Epithelial cell of esophagus (primary cell): ENCODE measurements around the gene MBOAT2.

ENCODE experiments used
- DNase-seq: peaks from one replicate; pipeline ENCODE4 v3.0.0; 2010; ENCODE audit warnings: low read depth
- H3K4me3 ChIP-seq: 2 replicates; pipeline ENCODE4 v1.5.1; 2011; ENCODE audit warnings: mild to moderate bottlenecking, low read length, control low read depth
- TF ChIP-seq, protein P1 (sequence below): IDR thresholded peaks from 2 replicates; pipeline ENCODE4 v1.5.1; 2011; ENCODE audit warnings: low read depth, mild to moderate bottlenecking, low read length, control low read depth, inconsistent platforms; ENCODE audit not compliant: insufficient read depth; ENCODE audit errors: missing control alignments

The MBOAT2 gene

DNA sequence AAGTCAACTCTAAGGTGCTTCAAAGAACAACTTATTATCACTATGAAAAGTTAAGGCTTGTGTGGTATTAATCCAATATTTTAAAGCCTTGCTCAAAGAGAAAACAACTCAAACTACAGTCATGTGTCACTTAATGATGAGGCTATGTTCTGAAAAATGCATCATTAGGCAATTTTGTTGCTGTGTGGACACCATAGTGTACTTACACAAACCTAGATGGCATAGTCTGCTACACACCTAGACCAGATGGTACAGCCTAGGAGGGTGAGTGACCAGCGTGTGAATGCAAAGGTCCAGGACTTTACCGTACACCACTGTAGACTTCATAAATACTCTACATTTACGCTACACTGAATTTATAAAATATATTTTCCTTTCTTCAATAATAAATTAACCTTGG lies 3.0 kb downstream of the MBOAT2 start:
- DNase-seq: no peak
- H3K4me3 ChIP-seq: no peak overlapping the region
- TF ChIP-seq, protein P1, sequence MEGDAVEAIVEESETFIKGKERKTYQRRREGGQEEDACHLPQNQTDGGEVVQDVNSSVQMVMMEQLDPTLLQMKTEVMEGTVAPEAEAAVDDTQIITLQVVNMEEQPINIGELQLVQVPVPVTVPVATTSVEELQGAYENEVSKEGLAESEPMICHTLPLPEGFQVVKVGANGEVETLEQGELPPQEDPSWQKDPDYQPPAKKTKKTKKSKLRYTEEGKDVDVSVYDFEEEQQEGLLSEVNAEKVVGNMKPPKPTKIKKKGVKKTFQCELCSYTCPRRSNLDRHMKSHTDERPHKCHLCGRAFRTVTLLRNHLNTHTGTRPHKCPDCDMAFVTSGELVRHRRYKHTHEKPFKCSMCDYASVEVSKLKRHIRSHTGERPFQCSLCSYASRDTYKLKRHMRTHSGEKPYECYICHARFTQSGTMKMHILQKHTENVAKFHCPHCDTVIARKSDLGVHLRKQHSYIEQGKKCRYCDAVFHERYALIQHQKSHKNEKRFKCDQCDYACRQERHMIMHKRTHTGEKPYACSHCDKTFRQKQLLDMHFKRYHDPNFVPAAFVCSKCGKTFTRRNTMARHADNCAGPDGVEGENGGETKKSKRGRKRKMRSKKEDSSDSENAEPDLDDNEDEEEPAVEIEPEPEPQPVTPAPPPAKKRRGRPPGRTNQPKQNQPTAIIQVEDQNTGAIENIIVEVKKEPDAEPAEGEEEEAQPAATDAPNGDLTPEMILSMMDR: no peak

DNA sequence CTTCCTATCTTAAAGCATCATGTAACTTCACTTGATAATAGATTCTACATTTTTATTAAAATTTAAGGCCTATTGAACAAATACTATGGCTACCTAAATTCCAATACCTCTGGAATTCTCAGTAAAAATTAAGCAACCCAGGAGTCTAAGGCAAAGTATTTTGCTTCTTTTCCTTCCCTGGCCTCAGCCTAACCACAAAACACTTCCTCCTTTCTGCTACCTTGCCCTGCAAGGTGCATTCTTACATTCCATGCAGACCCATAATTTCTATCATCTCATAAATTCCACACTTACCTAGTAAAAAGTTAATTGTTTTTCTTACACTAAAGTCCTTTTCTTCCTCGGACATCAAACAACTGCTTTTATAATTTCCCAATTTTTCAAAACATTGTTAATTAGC lies 3.7 kb downstream of the MBOAT2 start:
- H3K4me3 ChIP-seq: no peak overlapping the region
- TF ChIP-seq, protein P1: no peak
- no peak for DNase-seq

DNA sequence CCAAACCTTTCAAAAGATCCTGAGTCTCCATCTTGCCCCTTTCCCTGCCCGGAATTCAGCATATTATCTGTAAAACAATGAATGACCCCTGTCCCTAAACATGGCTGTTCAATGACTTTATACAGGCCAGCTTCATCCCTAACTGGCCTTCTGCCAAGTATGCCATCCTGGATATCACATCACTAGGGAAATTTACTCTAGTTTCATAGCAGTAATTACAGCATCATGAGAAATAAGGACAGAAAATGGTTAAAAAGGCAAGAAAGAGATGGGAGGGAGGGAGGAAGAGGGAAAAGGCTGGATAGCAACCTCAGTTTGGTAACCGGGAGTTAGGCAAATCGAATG lies 4.4 kb downstream of the MBOAT2 start:
- DNase-seq: no peak
- no peak overlapping the region for H3K4me3 ChIP-seq
- TF ChIP-seq, protein P1: no peak

DNA sequence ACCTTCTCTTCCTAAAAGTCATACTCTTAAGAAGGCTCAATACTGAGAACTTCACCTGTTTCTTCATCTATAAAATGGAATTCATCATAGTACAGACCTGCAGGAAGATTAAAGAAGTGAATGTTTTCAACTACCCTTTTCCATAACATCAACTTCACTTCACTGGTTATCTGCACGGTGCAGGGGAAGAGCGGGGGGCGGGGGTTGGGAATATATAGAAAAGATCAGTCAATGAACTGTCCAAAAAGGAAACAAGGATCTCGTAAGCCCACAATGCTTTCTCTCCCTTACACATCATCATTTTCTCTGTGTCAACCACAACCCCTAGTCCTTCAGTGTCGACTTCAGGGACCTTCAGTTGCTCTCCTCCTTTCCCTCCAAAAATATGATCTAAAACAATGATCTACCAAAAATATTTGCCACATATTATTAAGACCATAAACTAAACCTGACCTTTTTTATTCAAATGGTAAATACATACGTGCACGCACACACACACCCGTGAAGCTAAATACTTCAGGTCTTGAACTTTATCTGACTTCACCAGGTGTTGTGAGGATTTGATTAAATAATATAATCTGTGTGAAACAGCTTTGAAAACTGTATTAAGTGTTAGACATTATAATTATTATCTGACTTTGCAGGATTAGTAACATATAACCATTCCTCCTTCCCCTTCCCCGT lies 4.9 kb downstream of the MBOAT2 start:
- no peak for DNase-seq
- TF ChIP-seq, protein P1: no peak
- no peak overlapping the region for H3K4me3 ChIP-seq

DNA sequence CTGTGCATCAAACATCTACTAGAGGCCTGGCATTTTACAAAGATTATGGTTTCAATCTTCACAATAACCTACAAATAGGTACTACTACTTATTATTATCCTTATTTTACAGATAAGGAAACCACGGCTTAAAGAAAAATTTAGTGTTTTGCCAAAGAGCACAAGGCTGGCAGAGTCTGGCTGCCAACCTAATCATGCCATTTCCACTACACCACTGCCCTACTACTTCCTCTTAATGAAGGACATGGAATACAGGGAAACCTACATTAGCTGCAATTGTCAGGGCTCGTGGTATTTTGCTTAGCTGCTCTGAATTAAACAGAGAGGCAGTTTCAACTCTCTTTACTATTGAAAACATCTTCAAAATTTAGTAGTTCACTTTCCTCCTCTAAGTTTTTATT lies 5.9 kb downstream of the MBOAT2 start:
- no peak for DNase-seq
- TF ChIP-seq, protein P1: no peak
- H3K4me3 ChIP-seq: no peak overlapping the region

DNA sequence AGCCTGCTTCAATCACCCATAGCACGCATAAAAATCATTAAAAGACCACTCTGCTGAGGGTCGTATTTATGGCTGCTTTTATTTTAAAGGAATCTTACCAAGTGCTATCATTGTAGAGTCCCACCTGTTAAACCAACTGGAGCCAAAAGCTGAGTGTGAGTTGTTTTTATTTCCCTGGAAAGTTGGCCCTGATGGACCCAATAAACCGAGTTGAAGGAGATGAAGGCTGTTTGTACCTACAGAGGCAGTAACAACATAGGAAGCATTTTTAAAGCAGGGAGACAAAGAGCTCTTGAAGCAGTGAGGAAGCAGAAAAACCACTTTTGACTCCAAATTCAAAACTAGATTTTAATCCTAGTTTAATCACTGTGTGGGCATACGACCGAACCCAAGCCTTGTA lies 6.4 kb downstream of the MBOAT2 start:
- TF ChIP-seq, protein P1: no peak
- DNase-seq: no peak
- H3K4me3 ChIP-seq: no peak overlapping the region

DNA sequence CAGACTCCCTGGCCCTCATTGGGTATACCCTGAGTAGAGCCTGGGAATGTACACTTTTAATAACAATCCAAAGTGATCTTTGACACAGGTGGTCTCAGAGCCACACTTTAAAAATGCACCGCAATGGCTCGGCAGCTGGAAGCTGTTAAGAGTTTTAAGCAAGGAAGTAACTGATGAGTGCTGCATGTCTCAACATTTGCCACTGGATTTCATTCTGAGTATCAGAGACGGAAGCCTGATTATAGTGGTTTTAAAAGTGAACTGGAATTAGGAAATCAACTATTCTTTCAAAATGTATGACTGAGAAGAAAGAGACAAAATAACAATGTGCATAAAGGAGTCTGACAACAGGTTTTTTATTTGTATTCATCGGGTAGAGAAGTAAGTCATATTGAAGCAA lies 7.5 kb downstream of the MBOAT2 start:
- DNase-seq: no peak
- TF ChIP-seq, protein P1: no peak
- H3K4me3 ChIP-seq: no peak overlapping the region
